Testis (tissue), 2 donors: Measurements from ENCODE around the gene SARDH.

Experiments used
- POLR2A ChIP-seq: fragments of 450-650 bp; IDR thresholded peaks from one replicate; pipeline ENCODE4 v1.6.1; 2017; ENCODE audit warnings: antibody characterized with exemption, mild to moderate bottlenecking, moderate library complexity
- TF ChIP-seq, protein P1 (sequence below), 3 experiments: fragments of 450-650 bp in 2 of 3; fragments of 200-600 bp in 1 of 3; sonication (generic) in 1 of 3; IDR thresholded peaks; one replicate each; pipeline ENCODE4 v1.5.1; 2016 to 2019; ENCODE audit warnings: antibody characterized with exemption in 3 of 3, mild to moderate bottlenecking in 2 of 3, moderate library complexity in 1 of 3

DNA sequence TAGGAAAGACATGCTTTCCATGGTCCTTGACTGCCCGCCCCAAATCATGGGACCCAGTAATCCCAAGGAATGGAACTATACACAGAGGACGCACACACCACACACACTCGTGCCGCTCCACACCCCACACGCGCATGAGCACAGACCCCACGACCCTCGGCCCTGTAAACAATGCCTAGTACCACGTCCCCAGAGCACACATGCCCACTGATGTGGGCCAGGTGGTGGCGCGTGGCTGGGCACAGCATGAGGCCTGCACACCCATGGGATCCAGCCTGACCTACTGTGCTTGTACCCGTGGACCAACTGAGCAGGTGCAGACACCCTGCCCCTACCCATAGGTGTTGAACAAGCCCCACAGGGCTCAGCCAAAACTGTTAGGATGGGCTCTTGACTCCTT, 101.2 kb downstream of the SARDH start:
- TF ChIP-seq, protein P1, sequence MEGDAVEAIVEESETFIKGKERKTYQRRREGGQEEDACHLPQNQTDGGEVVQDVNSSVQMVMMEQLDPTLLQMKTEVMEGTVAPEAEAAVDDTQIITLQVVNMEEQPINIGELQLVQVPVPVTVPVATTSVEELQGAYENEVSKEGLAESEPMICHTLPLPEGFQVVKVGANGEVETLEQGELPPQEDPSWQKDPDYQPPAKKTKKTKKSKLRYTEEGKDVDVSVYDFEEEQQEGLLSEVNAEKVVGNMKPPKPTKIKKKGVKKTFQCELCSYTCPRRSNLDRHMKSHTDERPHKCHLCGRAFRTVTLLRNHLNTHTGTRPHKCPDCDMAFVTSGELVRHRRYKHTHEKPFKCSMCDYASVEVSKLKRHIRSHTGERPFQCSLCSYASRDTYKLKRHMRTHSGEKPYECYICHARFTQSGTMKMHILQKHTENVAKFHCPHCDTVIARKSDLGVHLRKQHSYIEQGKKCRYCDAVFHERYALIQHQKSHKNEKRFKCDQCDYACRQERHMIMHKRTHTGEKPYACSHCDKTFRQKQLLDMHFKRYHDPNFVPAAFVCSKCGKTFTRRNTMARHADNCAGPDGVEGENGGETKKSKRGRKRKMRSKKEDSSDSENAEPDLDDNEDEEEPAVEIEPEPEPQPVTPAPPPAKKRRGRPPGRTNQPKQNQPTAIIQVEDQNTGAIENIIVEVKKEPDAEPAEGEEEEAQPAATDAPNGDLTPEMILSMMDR (IDR thresholded peaks at IDR 0.05), result no peak
- no peak for TF ChIP-seq POLR2A
